GM12892 (cell line): ENCODE measurements around the gene C4A.

Source experiments
- POLR2A ChIP-seq: IDR thresholded peaks from 2 replicates; pipeline ENCODE4 v1.6.1; 2011; ENCODE audit warnings: low read depth, low read length, control low read depth
- POLR2AphosphoS5 ChIP-seq: IDR thresholded peaks from 2 replicates; pipeline ENCODE4 v1.6.1; 2011; ENCODE audit warnings: low read depth, low read length, control low read depth

GRCh38 chr6:31958741-31959739, 22.8 kb upstream of the C4A start, which contains the start of the genes NELFE and SKIC2:
- TF ChIP-seq POLR2AphosphoS5: peak; percentile 88
- TF ChIP-seq POLR2A: peak; percentile 88
